ENCODE results near the gene DAGLA. TPM values are rescaled to one million over a fixed set of nuclear protein-coding genes. Genes with fewer than 3 reads are reported as not detected.

The DAGLA gene
- polyA plus RNA-seq, 4 donors, result 3.3 to 5.5 (median 4.4) TPM

DNA sequence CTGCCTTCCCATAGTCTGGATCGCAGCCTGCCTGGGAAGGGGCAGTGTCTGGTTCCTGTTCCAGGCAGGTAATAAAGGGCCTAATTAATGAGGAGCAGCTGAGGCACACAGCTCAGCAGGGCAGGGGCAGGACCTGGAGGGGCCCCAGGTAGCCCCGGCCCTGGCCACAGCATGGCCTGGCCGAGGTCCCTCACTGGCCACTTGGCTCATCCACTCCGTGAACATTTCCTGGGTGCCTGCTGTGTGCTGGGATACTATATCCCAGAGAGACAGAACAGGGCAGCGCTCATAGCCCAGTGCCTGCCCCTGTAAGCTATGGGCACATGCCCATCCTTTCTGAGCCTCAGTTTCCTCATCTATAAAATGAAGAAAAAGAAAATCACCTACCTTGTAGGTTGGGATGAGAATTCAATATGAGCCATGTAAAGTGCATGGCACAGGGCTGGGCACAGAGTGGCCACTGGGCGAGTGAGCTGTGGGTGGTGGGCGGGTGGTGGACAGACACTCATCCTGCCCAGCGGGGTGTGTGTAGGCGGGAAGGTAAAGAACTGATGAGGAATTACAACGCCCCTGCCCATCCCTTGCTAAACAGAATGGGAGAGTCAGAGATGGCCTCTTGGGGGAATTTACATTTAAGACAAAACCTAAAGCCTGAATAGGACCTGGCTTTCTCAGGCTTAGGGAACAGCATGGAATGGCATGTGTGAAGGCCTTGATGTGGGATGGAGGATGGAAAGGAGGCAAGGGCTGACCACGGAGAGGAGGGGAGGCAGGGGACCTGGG, 81.4 kb downstream of the DAGLA start:
- DNase-seq (ENCODE audit: low read depth in 4 of 4, low spot score in 2 of 4), result no peak

DNA sequence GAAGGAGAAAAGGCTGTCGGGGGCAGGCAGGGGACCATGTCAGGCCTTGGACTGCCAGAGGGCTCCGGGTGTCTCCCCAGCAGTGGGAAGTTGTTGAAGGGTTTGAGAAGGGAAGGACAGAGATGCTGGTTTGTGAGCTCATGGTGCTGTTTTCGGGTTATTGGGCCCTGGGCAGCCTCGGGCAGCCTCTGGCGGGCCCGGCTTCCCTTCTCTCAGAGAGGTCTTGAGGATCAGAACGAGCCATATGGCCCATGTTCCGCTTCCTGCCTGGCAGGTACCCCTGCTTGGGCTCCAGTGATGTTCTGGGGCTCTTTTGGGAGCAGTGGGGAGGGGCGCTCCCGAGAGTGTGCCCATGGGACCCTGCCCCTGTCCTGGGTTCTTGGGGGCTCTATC, 82.0 kb downstream of the DAGLA start:
- no peak for DNase-seq (ENCODE audit: low read depth in 4 of 4, low spot score in 2 of 4)

- DNase-seq (ENCODE audit: low read depth in 4 of 4, low spot score in 2 of 4), result no peak
These were observed 82.6 kb downstream of the DAGLA start for GRCh38 chr11:61762798-61763197.

GRCh38 chr11:61763930-61764605, 83.9 kb downstream of the DAGLA start:
- no peak for DNase-seq (ENCODE audit: low read depth in 4 of 4, low spot score in 2 of 4)

DNA sequence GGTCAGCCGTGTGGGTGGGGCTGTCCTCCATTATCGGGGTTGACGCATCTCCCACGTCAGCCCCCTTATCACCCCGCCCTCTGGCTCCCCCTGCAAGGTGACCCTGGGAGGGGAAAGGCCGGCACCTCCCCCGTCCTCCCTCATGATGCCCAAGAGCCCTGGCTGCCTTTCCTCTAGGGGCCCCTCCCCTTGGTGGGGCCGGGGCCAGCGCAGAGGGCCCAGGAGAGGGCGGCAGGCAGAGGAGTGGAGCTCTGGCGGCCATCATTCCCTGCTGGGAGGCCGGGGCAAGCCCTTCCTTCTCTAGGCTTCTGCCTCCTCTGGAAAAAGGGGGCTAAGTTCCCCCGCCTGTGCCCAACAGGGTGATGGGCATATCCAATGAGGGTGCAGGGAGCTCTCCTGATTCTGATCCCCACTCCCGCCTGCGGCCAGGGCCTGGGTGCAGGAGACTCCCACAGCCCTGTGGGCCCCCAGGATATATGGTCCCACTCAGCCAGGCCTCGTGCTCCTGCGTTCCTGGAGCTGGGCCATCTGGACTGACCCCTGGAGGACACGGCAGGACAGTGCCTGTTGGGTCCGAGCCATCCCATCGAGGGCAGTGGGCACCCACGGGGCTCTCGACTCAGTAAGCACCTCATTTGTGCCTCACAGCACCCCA, 84.5 kb downstream of the DAGLA start:
- no peak for DNase-seq (ENCODE audit: low read depth in 4 of 4, low spot score in 2 of 4)

DNA sequence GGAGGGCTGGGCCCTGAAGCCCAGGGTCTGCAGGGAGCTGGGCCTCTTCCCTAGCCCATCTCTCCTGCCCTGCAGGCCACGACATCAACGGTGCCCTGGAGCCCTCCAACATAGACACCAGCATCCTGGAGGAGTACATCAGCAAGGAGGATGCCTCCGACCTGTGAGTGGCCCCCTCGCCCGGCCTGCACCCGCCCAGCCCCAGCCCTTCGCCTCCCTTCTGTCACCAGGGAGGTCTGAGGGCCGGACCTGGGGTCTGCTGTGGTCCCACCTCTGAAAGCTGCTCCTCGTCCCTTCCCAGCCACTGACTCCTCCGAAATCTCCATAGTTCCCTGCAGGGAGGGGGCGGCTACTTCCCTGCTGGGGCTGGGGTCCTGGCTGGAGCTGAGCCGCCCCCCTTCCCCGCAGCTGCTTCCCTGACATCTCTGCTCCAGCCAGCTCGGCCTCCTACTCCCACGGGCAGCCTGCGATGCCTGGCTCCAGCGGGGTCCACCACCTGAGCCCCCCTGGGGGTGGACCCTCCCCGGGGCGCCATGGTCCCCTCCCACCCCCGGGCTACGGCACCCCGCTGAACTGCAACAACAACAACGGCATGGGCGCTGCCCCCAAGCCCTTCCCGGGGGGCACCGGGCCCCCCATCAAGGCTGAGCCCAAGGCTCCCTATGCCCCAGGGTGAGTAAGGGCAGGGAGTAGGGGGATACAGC, 85.5 kb downstream of the DAGLA start:
- no peak for DNase-seq (ENCODE audit: low read depth in 4 of 4, low spot score in 2 of 4)

- no peak for DNase-seq (ENCODE audit: low read depth in 4 of 4, low spot score in 2 of 4)
These were observed 86.2 kb downstream of the DAGLA start for GRCh38 chr11:61766353-61766841.

DNA sequence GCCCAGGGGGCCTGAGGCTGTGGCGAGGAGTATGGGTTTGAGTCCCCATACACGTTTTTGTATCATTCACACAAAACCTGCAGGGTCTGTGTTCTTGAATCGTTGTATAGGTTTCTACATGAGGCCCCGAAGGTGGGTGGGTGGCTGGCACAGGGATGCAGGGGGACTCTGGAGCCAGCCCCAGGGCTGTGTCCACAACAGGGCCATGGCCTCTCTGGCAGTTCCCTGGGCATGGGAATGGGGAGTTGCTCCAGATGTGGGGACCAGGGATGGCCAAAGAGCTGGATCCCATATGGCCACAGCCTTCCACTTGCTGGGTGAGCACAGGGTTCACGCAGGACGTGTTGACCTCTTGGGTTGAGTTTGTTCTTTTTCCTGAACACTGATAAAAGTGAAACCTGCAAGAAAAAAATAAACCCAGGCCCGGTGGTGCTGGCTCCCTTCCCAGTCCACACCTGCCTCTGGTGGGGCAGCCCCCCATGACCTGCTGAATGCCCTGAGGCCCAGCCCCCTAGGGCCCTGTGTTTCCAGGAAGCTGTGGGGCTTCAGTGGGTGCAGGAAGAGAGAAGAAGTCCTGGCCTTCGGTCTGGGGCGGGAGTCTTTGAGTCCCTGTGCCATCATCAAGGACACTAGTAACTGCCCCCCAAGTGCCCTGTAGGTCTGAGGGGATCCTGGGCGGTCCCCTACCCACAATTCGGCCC, 88.3 kb downstream of the DAGLA start:
- no peak for DNase-seq (ENCODE audit: low read depth in 4 of 4, low spot score in 2 of 4)

DNA sequence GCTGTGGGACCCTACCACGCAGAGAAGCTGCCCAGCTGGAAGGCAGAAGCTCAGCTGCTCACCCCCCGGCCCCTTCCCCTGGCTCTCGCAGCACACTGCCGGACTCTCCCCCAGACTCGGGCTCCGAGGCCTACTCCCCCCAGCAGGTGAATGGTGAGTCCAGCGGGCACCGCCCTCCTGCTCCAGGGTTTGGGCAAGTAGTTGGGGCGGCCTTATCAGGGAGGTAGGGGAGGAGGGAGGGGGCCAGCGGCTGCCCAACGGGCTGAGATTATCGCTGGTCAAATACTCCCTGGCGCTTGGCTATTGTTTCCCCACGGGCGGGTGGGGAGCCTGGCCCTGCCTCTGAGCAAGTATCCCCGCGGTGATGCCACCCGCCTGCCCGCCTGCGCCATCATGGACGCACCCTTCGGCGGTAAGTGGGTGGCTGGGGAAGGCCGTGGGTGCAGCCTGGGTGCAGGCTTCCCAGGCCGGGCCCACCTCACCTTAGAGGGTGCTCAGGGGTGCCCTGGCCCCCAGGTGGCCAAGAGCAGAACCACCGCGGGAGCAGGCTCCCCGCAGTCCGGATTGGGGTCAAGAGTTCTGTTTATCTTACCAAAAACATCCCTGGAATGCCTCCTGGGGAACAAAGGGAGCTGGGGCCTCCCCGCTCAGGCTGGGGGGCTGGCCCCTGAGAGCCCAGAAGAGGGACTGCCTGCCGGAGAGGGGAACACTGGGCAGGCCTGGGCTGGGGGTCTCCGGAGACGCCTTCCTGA, 89.2 kb downstream of the DAGLA start:
- DNase-seq (ENCODE audit: low read depth in 4 of 4, low spot score in 2 of 4), result no peak

GRCh38 chr11:61769946-61770683, 89.9 kb downstream of the DAGLA start:
- DNase-seq (ENCODE audit: low read depth in 4 of 4, low spot score in 2 of 4), result no peak

DNA sequence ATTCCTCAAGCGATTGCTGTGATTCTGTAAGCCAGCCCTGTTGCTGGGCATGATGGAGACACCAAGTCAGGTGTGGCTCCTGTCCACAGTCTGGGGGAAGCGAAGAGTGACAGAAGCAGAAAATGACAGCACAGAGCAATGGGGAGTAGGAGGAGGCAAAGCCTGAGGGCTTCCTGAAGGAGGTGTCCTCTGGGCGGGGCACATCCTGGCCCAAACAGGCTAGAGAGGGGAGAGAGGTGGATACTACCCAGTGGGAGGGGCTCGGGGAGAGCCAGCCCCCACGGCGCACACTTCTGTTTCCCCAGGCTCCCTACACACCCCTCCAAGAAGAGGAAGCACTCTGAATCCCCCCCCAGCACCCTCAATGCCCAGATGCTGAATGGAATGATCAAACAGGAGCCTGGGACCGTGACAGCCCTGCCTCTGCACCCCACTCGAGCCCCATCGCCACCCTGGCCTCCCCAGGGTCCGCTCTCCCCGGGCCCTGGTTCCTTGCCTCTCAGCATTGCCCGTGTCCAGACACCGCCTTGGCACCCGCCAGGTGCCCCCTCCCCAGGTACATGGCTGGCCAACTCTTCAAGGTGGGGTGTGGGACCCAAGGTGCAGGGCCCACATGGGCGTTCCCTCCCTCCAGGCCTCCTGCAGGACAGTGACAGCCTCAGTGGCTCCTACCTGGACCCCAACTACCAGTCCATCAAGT, 91.2 kb downstream of the DAGLA start:
- no peak for DNase-seq (ENCODE audit: low read depth in 4 of 4, low spot score in 2 of 4)

DNA sequence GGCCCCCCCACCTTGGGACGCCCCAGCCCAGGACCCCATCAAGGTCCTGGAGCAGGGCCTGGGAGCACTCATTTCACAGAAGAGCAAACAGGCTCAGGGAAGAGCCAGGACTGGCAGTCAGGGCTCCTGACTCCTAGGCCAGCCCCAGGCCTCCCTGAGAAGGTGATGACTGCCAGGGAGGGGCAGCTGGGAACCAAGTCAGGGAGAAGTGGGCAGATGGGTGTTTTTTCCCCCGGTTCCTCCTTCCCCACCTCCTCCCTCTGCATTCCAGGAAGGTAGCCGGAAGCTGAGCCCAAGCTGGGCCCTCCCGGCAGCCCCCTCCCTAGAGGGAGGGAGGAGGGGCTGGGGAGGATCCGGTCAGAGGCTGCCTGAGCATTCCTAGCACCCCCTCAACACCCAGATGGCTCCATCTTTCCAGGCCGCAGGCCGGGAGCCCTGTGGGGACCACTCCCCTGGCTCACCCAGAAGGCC, 91.8 kb downstream of the DAGLA start:
- DNase-seq (ENCODE audit: low read depth in 4 of 4, low spot score in 2 of 4), result peak in 1 of 4 donors; percentile 61

DNA sequence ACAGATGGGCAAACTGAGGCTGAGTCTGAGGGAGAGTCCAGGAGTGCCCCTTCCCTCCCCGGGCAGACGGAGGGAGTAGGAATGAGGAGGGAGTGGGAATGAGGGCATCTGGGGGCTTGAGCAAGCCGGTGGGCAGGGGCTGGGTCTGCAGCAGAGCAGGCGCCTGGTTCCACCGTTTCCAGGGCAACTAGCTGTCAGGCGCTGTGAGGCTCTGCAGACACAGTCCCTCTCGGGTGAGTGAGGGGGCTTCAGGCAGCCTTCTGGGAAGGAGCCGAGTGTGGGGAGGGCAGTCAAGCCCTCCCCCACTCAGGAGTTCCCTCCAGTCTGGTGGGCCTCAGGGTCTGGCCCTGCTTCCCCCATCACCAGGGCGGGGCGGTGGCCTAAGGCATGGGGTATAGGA, 93.2 kb downstream of the DAGLA start:
- DNase-seq (ENCODE audit: low read depth in 4 of 4, low spot score in 2 of 4), result no peak

DNA sequence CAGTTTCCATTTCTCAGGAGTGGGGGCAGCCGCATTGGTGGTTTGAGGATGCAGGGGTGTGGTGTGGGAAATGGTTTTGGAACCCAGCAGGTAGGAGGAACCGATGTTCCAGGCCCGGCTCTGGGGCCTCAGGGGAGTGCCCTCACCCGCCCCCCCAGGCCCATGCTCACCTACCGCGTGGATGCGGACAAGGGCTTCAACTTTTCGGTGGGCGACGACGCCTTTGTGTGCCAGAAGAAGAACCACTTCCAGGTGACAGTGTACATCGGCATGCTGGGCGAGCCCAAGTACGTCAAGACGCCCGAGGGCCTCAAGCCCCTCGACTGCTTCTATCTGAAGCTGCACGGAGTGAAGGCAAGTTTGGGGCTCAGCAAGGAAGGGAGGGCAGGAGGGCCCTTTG, 93.6 kb downstream of the DAGLA start:
- DNase-seq (ENCODE audit: low read depth in 4 of 4, low spot score in 2 of 4), result no peak

DNA sequence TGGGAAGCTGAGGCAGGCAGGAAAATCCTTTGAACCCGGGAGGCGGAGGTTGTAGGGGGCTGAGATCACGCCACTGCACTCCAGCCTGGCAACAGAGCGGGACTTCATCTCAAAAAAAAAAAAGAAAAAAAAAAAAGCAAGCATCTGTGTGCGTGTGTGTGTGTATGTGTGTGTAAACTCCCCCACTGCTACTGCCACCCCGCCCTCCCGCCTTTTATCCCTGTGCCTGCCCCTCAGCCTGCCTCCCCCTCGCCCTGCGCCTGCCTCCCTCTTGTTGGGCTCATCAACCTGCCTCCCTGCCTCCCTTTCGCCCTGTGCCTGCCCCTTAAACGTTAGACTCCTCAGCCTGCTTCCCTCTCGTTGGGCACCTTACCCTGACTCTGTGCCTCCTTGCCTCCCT, 94.2 kb downstream of the DAGLA start:
- no peak for DNase-seq (ENCODE audit: low read depth in 4 of 4, low spot score in 2 of 4)

GRCh38 chr11:61775106-61775505, 94.9 kb downstream of the DAGLA start:
- no peak for DNase-seq (ENCODE audit: low read depth in 4 of 4, low spot score in 2 of 4)

GRCh38 chr11:61775606-61776554, 95.7 kb downstream of the DAGLA start:
- DNase-seq (ENCODE audit: low read depth in 4 of 4, low spot score in 2 of 4), result no peak
